Ovary (tissue), 3 donors: ENCODE data around the gene PROZ.

Experiments
- POLR2A ChIP-seq: fragments of 450-650 bp; IDR thresholded peaks from one replicate; pipeline ENCODE4 v1.6.1; 2017; ENCODE audit warnings: antibody characterized with exemption, mild to moderate bottlenecking, moderate library complexity
- TF ChIP-seq, protein P1 (sequence below), 3 donors: fragments of 450-650 bp in 2 of 3; fragments of 200-600 bp in 1 of 3; IDR thresholded peaks; one replicate each; pipeline versions ENCODE4 v1.5.1 to v1.8.0; 2016 to 2022; ENCODE audit warnings: antibody characterized with exemption in 3 of 3, mild to moderate bottlenecking in 1 of 3
- donor health status: DM: no; HTN: no; CAD: no.

DNA sequence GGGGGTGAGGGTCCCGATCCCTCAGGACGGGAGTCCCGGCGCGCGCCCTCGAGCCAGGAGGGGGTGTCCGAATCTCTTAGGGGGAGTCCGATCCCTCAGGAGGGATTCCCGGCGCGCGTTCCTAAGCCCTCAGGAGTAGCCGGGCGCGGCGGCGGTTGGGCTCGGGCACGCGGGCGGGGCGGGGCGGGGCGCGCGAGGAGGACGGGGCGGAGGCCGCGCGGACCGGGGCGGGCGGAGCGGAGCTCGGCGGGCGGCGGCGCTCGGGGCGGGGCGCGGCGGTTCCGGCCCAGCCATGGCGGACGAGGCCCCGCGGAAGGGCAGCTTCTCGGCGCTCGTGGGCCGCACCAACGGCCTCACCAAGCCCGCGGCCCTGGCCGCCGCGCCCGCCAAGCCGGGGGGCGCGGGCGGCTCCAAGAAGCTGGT is 50.9 kb downstream of the PROZ start, which contains the start of gene CUL4A:
- TF ChIP-seq, protein P1, sequence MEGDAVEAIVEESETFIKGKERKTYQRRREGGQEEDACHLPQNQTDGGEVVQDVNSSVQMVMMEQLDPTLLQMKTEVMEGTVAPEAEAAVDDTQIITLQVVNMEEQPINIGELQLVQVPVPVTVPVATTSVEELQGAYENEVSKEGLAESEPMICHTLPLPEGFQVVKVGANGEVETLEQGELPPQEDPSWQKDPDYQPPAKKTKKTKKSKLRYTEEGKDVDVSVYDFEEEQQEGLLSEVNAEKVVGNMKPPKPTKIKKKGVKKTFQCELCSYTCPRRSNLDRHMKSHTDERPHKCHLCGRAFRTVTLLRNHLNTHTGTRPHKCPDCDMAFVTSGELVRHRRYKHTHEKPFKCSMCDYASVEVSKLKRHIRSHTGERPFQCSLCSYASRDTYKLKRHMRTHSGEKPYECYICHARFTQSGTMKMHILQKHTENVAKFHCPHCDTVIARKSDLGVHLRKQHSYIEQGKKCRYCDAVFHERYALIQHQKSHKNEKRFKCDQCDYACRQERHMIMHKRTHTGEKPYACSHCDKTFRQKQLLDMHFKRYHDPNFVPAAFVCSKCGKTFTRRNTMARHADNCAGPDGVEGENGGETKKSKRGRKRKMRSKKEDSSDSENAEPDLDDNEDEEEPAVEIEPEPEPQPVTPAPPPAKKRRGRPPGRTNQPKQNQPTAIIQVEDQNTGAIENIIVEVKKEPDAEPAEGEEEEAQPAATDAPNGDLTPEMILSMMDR (IDR thresholded peaks at IDR 0.05): no peak
- no peak for TF ChIP-seq POLR2A
